Endothelial cell of hepatic sinusoid (primary cell): ENCODE results near the gene KAT6B.

Source experiments
- in situ Hi-C: cut with HindIII; loops from 2 replicates; pipeline ENCODE4 v1.10.0; 2017; ENCODE audit warnings: low sequenced_read_pairs

The KAT6B gene

GRCh38 chr10:75030371-75030770 lies 204.0 kb downstream of the KAT6B start:
- in situ Hi-C loops = no loop called here

- in situ Hi-C loops = no loop called here
Measured at GRCh38 chr10:75032119-75032518, 205.7 kb downstream of the KAT6B start.

- in situ Hi-C loops = no loop called here
Measured at GRCh38 chr10:75032813-75033212, 206.4 kb downstream of the KAT6B start.

- in situ Hi-C loops = no loop called here
Measured at GRCh38 chr10:75033399-75034130, 207.2 kb downstream of the KAT6B start.

- in situ Hi-C loops = no loop called here
Measured at GRCh38 chr10:75034131-75034512, 207.7 kb downstream of the KAT6B start.

GRCh38 chr10:75034714-75035258 lies 208.4 kb downstream of the KAT6B start:
- in situ Hi-C loops = no loop called here

- in situ Hi-C loops = no loop called here
Measured at GRCh38 chr10:75035975-75036708, 209.7 kb downstream of the KAT6B start.

- in situ Hi-C loops = no loop called here
Measured at GRCh38 chr10:75037171-75038153, 211.1 kb downstream of the KAT6B start.

- in situ Hi-C loops = no loop called here
Measured at GRCh38 chr10:75038335-75038734, 211.9 kb downstream of the KAT6B start.

GRCh38 chr10:75040576-75040975 lies 214.2 kb downstream of the KAT6B start:
- in situ Hi-C loops = no loop called here

GRCh38 chr10:75042292-75042974 lies 216.0 kb downstream of the KAT6B start:
- in situ Hi-C loops = no loop called here

- in situ Hi-C loops = no loop called here
Measured at GRCh38 chr10:75043256-75044131, 217.1 kb downstream of the KAT6B start.

GRCh38 chr10:75048669-75049098 lies 222.3 kb downstream of the KAT6B start:
- in situ Hi-C loops = no loop called here

- in situ Hi-C loops = no loop called here
Measured at GRCh38 chr10:75049316-75050148, 223.1 kb downstream of the KAT6B start.

- in situ Hi-C loops = no loop called here
Measured at GRCh38 chr10:75050149-75050919, 223.9 kb downstream of the KAT6B start.

- in situ Hi-C loops = no loop called here
Measured at GRCh38 chr10:75051308-75051707, 224.9 kb downstream of the KAT6B start.

GRCh38 chr10:75055896-75056406 lies 229.6 kb downstream of the KAT6B start:
- in situ Hi-C loops = loop anchor here (5.0 kb wide), 1 partner anchor 81 kb away; no protein-coding TSS in a partner anchor
